ENCODE measurements around the gene SLC37A1.

DNA sequence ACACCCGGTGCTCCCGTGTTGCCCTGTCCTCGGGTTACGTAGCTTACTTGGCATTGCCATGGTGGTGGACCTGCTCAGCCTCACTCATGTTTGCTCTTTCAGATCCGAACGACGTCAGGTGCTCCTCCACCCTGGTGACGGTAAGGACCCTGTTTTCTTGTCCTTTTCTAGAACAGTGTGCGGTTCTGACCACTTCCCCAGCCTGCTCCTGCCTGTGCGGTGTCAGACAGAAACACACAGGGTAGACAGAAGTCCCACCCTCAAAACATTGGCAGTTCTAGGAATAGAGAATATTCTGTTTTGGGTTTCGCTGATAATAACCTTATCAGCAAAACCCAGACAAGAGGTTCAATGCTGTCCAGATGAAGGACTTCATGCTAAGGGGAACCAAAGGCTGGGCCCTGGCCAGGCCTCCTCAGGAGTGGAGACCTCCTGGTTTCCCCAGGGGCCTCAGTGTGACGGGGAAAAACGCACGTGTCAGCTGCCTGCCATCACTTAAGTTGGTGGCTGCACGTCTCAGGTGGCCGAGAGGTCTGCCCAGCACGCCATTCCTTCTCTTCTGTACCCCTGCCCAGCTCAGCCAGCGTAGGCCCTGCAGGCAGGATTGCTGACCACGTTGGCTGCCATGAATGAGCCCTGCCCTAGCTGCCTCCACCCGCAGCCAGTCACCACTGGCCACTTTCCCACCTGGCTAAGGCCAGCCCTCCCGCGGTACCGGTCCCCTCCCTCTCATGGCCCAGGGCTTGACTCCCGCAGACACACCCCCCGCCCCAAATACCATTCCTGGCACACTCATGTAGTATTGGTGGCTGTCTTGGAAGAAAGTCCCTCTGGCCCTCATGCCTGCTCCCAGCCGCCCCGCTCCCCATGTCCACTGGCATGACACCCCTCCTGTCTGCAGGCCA is 33.6 kb downstream of the SLC37A1 start:
- TF ChIP-seq, protein P1, sequence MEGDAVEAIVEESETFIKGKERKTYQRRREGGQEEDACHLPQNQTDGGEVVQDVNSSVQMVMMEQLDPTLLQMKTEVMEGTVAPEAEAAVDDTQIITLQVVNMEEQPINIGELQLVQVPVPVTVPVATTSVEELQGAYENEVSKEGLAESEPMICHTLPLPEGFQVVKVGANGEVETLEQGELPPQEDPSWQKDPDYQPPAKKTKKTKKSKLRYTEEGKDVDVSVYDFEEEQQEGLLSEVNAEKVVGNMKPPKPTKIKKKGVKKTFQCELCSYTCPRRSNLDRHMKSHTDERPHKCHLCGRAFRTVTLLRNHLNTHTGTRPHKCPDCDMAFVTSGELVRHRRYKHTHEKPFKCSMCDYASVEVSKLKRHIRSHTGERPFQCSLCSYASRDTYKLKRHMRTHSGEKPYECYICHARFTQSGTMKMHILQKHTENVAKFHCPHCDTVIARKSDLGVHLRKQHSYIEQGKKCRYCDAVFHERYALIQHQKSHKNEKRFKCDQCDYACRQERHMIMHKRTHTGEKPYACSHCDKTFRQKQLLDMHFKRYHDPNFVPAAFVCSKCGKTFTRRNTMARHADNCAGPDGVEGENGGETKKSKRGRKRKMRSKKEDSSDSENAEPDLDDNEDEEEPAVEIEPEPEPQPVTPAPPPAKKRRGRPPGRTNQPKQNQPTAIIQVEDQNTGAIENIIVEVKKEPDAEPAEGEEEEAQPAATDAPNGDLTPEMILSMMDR (conservative IDR thresholded peaks at IDR 0.05; ENCODE audit: low read length): no peak
- TF ChIP-seq EZH2phosphoT487 (IDR thresholded peaks at IDR 0.05; ENCODE audit: borderline replicate concordance): no peak

Data from Loucy (cell line).